Measurements from ENCODE around the gene SUGCT.

SUGCT gene

GRCh38 chr7:40889539-40889938, 754.7 kb downstream of the SUGCT start:
- no peak for DNase-seq

- DNase-seq: no peak
Observed at GRCh38 chr7:40890088-40890692, 755.4 kb downstream of the SUGCT start.

- DNase-seq: no peak
Observed at GRCh38 chr7:40891232-40891631, 756.4 kb downstream of the SUGCT start.

GRCh38 chr7:40899151-40899550, 764.3 kb downstream of the SUGCT start:
- DNase-seq: no peak

- DNase-seq: no peak
Observed at GRCh38 chr7:40899636-40900507, 765.1 kb downstream of the SUGCT start.

GRCh38 chr7:40903872-40904271, 769.1 kb downstream of the SUGCT start:
- DNase-seq: no peak

GRCh38 chr7:40907286-40907685, 772.5 kb downstream of the SUGCT start:
- no peak for DNase-seq

GRCh38 chr7:40909346-40909980, 774.7 kb downstream of the SUGCT start:
- no peak for DNase-seq

Data from stimulated activated naive CD4-positive, alpha-beta T cell treated with Interleukin-2 at 50 U/mL for 16 hours (primary cell).